Transverse colon (tissue), 4 donors: ENCODE results near the gene SH3BP5.

Source experiments
- POLR2A ChIP-seq: fragments of 450-650 bp; IDR thresholded peaks from one replicate; pipeline ENCODE4 v1.6.1; 2016; ENCODE audit warnings: antibody characterized with exemption, mild to moderate bottlenecking, moderate library complexity
- POLR2AphosphoS5 ChIP-seq, 3 donors: sonication (generic); formaldehyde crosslinking; IDR thresholded peaks; one replicate each; pipeline ENCODE4 v1.6.1; 2016; ENCODE audit warnings: antibody characterized with exemption in 3 of 3
- TF ChIP-seq, protein P1 (sequence below), 5 experiments: fragments of 200-600 bp in 3 of 5; fragments of 450-650 bp in 2 of 5; sonication (generic) in 3 of 5; IDR thresholded peaks; 1 replicate in 2 of 5; 2 replicates in 3 of 5; pipeline ENCODE4 v1.5.1; 2016 to 2017; ENCODE audit warnings: antibody characterized with exemption in 5 of 5, inconsistent platforms in 3 of 5, mild to moderate bottlenecking in 2 of 5, moderate library complexity in 1 of 5

DNA sequence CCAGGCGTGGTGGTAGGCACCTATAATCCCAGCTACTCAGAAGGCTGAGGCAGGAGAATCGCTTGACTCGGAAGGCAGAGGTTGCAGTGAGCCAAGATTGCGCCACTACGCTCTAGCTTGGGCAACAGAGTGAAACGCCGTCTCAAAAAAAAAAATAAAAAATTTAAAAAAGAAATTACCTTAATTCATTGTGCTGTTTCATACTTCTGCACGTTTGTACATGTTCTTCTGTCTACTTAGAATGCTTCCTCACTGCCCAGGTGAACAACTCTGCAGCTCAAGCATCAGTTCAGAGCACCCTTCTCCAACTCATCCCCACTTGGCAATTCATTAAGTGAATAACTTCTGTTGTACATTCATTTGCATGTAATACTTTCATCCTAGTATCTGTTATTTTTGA lies 112.3 kb downstream of the SH3BP5 start:
- TF ChIP-seq, protein P1, sequence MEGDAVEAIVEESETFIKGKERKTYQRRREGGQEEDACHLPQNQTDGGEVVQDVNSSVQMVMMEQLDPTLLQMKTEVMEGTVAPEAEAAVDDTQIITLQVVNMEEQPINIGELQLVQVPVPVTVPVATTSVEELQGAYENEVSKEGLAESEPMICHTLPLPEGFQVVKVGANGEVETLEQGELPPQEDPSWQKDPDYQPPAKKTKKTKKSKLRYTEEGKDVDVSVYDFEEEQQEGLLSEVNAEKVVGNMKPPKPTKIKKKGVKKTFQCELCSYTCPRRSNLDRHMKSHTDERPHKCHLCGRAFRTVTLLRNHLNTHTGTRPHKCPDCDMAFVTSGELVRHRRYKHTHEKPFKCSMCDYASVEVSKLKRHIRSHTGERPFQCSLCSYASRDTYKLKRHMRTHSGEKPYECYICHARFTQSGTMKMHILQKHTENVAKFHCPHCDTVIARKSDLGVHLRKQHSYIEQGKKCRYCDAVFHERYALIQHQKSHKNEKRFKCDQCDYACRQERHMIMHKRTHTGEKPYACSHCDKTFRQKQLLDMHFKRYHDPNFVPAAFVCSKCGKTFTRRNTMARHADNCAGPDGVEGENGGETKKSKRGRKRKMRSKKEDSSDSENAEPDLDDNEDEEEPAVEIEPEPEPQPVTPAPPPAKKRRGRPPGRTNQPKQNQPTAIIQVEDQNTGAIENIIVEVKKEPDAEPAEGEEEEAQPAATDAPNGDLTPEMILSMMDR (IDR thresholded peaks at IDR 0.05) = no peak
- no peak for TF ChIP-seq POLR2A
- no peak for TF ChIP-seq POLR2AphosphoS5 (IDR thresholded peaks at IDR 0.05)
